ENCODE results near the gene ATP5PD. TPM values are rescaled to one million over a fixed set of nuclear protein-coding genes. Genes with fewer than 3 reads are reported as not detected.

Gene ATP5PD
- total and polyA plus RNA-seq, 2 of the 13 experiments (the other 11 are each of a cell fraction or from before 2014, with no cell fraction given) = 158 to 428 TPM

DNA sequence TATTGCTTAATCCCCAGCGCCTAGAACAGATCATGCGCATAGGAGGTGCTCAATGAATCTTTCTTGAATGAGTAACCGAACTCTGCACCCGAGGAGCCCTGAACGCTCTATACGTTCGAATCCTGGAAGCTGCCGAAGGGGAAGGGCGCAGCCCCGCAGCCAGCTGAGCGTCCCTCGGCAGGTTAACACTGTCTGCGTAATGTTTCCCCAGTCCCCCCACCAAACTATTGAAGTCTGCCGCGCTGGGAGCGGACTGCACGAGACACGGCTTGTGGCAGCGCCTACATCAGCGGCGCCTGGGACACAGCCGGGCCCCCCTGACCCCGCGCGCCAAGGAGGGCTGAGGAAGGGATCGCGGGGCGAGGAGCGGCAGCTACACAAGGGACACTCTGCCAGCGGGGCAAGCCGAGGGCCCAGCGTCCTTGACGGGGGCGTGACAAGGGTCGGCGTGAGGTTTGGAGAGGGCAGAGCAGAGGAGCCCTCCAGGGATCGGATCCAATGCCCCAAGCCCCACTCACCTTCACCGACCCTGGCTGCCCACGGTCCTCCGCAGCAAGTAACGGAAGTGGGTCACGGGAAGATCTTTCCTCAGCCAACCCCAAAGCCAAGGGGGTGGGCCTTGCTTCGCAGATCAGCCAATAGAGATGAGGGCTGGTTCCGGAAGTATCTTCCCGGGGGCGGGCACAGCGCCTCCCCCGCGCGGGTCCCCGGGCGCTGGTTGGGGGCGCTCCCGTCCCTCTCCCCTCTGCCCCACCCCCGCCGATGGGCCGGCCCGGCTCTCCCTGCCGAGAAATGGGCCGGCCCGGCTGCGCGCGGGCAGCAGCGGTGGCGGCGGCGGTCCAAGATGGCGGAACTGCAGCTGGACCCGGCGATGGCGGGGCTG, at the start of gene ATP5PD, which contains the start of gene KCTD2 (continued):
- TF ChIP-seq SOX5 (CRISPR knock-in tag; IDR thresholded peaks at IDR 0.05; ENCODE audit: borderline replicate concordance) = peak; percentile 40; the same call in 1 of the 2 replicates
- TF ChIP-seq GABPB1 (CRISPR knock-in tag; IDR thresholded peaks at IDR 0.05) = peak; percentile 97
- peak; percentile 29; the same call in 1 of the 2 replicates for TF ChIP-seq ZNF20 (CRISPR knock-in tag; IDR thresholded peaks at IDR 0.05)
- no peak; the same call in 1 of the 2 replicates for TF ChIP-seq RFXAP (CRISPR knock-in tag; IDR thresholded peaks at IDR 0.05; ENCODE audit: borderline replicate concordance)
- TF ChIP-seq EHMT2 (IDR thresholded peaks at IDR 0.05; ENCODE audit: borderline replicate concordance, low read depth, low read length) = no peak
- TF ChIP-seq NFYB (CRISPR knock-in tag; IDR thresholded peaks at IDR 0.05) = peak; percentile 97
- peak; percentile 62; the same call in 1 of the 2 replicates for TF ChIP-seq KLF12 (CRISPR knock-in tag; IDR thresholded peaks at IDR 0.05; ENCODE audit: borderline replicate concordance)
- TF ChIP-seq TMF1 (CRISPR knock-in tag; IDR thresholded peaks at IDR 0.05; ENCODE audit: low read depth) = no peak; the same call in 1 of the 2 replicates
- TF ChIP-seq, protein P1, sequence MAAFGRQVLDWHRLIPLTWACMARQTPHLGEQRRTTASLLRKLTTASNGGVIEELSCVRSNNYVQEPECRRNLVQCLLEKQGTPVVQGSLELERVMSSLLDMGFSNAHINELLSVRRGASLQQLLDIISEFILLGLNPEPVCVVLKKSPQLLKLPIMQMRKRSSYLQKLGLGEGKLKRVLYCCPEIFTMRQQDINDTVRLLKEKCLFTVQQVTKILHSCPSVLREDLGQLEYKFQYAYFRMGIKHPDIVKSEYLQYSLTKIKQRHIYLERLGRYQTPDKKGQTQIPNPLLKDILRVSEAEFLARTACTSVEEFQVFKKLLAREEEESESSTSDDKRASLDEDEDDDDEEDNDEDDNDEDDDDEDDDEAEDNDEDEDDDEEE (CRISPR knock-in tag; IDR thresholded peaks at IDR 0.05) = peak; percentile 94; the same call in 1 of the 2 replicates
- TF ChIP-seq STAT5B (CRISPR knock-in tag; IDR thresholded peaks at IDR 0.05) = no peak
- TF ChIP-seq, protein P2, sequence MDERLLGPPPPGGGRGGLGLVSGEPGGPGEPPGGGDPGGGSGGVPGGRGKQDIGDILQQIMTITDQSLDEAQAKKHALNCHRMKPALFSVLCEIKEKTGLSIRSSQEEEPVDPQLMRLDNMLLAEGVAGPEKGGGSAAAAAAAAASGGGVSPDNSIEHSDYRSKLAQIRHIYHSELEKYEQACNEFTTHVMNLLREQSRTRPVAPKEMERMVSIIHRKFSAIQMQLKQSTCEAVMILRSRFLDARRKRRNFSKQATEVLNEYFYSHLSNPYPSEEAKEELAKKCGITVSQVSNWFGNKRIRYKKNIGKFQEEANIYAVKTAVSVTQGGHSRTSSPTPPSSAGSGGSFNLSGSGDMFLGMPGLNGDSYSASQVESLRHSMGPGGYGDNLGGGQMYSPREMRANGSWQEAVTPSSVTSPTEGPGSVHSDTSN (CRISPR knock-in tag; IDR thresholded peaks at IDR 0.05) = peak; percentile 72
- TF ChIP-seq, protein P3, sequence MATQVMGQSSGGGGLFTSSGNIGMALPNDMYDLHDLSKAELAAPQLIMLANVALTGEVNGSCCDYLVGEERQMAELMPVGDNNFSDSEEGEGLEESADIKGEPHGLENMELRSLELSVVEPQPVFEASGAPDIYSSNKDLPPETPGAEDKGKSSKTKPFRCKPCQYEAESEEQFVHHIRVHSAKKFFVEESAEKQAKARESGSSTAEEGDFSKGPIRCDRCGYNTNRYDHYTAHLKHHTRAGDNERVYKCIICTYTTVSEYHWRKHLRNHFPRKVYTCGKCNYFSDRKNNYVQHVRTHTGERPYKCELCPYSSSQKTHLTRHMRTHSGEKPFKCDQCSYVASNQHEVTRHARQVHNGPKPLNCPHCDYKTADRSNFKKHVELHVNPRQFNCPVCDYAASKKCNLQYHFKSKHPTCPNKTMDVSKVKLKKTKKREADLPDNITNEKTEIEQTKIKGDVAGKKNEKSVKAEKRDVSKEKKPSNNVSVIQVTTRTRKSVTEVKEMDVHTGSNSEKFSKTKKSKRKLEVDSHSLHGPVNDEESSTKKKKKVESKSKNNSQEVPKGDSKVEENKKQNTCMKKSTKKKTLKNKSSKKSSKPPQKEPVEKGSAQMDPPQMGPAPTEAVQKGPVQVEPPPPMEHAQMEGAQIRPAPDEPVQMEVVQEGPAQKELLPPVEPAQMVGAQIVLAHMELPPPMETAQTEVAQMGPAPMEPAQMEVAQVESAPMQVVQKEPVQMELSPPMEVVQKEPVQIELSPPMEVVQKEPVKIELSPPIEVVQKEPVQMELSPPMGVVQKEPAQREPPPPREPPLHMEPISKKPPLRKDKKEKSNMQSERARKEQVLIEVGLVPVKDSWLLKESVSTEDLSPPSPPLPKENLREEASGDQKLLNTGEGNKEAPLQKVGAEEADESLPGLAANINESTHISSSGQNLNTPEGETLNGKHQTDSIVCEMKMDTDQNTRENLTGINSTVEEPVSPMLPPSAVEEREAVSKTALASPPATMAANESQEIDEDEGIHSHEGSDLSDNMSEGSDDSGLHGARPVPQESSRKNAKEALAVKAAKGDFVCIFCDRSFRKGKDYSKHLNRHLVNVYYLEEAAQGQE (IDR thresholded peaks at IDR 0.05; ENCODE audit: borderline replicate concordance in 1 of 2, low read depth in 1 of 2, low read length in 2 of 2) = no peak
- TF ChIP-seq, protein P4, sequence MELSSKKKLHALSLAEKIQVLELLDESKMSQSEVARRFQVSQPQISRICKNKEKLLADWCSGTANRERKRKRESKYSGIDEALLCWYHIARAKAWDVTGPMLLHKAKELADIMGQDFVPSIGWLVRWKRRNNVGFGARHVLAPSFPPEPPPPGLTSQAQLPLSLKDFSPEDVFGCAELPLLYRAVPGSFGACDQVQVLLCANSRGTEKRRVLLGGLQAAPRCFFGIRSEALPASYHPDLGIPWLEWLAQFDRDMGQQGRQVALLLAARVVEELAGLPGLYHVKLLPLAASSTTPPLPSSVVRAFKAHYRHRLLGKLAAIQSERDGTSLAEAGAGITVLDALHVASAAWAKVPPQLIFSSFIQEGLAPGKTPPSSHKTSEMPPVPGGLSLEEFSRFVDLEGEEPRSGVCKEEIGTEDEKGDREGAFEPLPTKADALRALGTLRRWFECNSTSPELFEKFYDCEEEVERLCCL (CRISPR knock-in tag; IDR thresholded peaks at IDR 0.05; ENCODE audit: borderline replicate concordance) = no peak
- no peak for TF ChIP-seq MTF1 (CRISPR knock-in tag; IDR thresholded peaks at IDR 0.05)
- TF ChIP-seq NAIF1 (CRISPR knock-in tag; IDR thresholded peaks at IDR 0.05; ENCODE audit: borderline replicate concordance) = no peak
- peak; percentile 90 for TF ChIP-seq THAP11 (CRISPR knock-in tag; IDR thresholded peaks at IDR 0.05)
- peak; percentile 76 for TF ChIP-seq HOXA3 (CRISPR knock-in tag; IDR thresholded peaks at IDR 0.05)
- TF ChIP-seq ZNF672 (CRISPR knock-in tag; IDR thresholded peaks at IDR 0.05) = no peak
- no peak for TF ChIP-seq MZF1 (CRISPR knock-in tag; IDR thresholded peaks at IDR 0.05; ENCODE audit: borderline replicate concordance)
- TF ChIP-seq SMARCC2 (IDR thresholded peaks at IDR 0.05) = no peak
- TF ChIP-seq DR1 (CRISPR knock-in tag; IDR thresholded peaks at IDR 0.05) = peak; percentile 91
- TF ChIP-seq MAFK (conservative IDR thresholded peaks at IDR 0.05 in 1 of 2, IDR thresholded peaks at IDR 0.05 in 1 of 2; ENCODE audit: low read length in 2 of 2) = no peak
